ENCODE results near the gene CD300A.

CD300A gene

DNA sequence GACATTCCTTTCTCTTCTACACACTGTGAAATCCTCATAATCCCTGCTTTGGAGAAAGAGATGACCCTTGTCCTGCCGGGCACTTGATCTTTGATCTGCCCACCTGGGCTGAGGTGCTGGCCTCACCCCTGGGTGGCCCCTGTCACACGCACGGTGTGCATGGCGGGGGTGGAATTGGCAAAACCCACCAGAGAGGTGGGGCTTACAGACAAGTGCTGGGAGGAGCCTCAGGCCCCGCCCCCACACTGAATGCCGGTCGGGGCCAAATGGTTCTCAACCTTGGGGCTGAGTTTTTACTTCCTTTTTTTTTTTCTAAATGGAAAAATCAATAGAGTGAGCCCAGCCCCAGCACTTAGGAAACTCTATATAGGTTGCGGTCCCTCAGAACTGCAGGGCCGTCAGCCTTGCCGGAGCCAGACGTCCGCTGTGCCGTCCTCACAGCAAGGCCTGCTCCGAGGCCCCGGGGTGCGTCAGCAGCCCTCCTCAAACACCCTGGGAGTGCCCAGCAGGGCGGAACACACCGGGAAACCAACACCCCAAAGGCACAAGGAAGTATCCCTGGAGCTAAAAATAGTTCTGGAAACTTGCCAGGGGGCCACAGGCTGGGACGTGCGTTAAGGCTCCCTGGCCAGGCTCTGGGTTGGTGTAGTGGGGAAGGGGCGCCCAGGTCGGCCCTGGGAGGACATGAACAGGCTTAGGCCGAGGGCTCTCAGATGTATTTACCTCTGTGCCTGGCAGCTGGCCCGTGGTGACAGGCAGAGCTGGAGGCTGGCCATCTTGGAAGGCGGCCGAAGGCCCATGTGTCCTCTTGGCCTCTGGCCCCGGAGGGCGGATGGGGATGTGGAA lies 23.5 kb upstream of the CD300A start:
- no peak for FAIRE-seq
- TF ChIP-seq TAF1 (IDR thresholded peaks at IDR 0.05; ENCODE audit: borderline replicate concordance, low read depth, low read length): no peak
- no peak for TF ChIP-seq POLR2AphosphoS5 (IDR thresholded peaks at IDR 0.05; ENCODE audit: low read depth, low read length)
- TF ChIP-seq POLR2A (IDR thresholded peaks at IDR 0.05; ENCODE audit: low read depth, low read length): no peak
- DNase-seq (ENCODE audit: insufficient read length): no peak

DNA sequence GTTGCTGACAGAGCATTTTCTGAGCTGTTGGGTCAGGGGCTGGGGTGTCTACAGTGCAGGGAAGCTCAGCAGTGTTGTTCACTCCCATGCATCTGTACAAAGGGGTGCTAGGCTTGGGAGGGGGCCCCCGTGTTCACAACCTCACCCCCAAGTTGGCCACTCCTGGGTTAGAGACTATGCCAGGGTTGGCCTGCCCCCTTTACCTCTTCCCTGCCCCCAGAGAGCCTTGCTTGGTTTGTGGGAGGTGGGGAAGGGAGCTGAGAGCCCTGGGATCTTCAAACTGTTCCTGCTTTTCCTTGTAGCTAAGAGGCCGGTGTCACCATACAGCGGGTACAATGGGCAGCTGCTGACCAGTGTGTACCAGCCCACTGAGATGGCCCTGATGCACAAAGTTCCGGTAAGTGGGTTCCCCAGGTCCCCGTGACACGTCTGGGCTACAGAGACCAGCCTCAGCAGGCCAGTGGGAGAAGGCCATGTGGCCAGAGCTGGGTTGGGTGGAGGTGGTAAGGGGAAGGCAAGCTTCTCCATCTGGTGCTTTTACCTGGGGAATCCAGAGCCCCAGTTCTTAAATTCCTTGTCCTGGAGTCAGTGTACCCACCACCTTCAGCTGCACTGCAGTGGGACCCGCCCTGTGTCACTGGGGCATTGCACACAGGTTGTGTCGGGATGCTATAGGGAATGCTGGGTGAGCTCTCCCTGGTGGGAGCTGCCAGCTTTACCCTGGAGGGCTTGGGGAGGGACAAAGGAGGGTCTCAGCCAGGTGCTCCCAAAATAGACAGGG lies 22.7 kb upstream of the CD300A start:
- DNase-seq (ENCODE audit: insufficient read length) (no peak), FAIRE-seq (no peak)
- TF ChIP-seq POLR2AphosphoS5 (IDR thresholded peaks at IDR 0.05; ENCODE audit: low read depth, low read length) (no peak), POLR2A (IDR thresholded peaks at IDR 0.05; ENCODE audit: low read depth, low read length) (no peak), TAF1 (IDR thresholded peaks at IDR 0.05; ENCODE audit: borderline replicate concordance, low read depth, low read length) (no peak)

DNA sequence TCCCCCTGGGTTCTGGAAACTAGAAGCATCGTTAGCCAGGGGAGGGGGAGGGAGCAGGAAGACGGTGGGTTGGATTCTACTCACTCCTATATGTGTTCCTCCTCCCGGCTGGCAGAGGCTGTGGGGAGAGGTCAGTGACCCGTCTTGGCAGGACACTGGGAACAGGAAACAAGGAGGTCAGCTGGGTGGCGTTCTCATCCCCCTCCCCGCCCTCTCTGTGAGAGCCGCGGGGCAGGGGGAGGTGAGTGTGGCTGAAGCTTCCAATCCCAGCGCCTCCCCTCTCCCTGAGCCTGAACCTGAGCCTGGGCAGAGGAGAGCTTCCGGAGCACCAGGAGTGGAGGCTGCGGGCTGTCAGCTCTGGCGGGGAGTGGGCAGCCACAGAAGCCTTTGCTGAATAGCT lies 22.0 kb upstream of the CD300A start:
- FAIRE-seq (no peak), DNase-seq (ENCODE audit: insufficient read length) (no peak)
- TF ChIP-seq POLR2A (IDR thresholded peaks at IDR 0.05; ENCODE audit: low read depth, low read length) (no peak), POLR2AphosphoS5 (IDR thresholded peaks at IDR 0.05; ENCODE audit: low read depth, low read length) (no peak), TAF1 (IDR thresholded peaks at IDR 0.05; ENCODE audit: borderline replicate concordance, low read depth, low read length) (no peak)

DNA sequence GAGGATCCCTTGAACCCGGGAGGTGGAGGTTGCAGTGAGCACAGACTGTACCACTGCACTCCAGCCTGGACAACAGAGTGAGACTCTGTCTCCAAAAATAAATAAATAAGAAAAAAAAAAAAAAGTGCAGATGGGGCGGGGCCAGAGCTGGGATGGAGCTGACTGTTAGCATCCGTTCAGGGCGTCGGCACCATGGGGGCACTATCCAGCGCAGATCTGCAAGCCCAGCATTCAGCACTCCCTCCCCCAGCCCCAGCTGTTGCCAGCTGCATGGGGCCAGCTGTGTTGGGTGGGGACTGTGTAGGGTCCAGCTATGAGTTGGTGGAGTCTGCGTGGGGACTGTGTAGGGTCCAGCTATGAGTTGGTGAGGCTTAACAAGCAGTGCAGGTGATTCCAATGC lies 21.3 kb upstream of the CD300A start:
- DNase-seq (ENCODE audit: insufficient read length) (no peak), FAIRE-seq (no peak)
- no peak for TF ChIP-seq POLR2A (IDR thresholded peaks at IDR 0.05; ENCODE audit: low read depth, low read length)
- TF ChIP-seq TAF1 (IDR thresholded peaks at IDR 0.05; ENCODE audit: borderline replicate concordance, low read depth, low read length): no peak
- no peak for TF ChIP-seq POLR2AphosphoS5 (IDR thresholded peaks at IDR 0.05; ENCODE audit: low read depth, low read length)

DNA sequence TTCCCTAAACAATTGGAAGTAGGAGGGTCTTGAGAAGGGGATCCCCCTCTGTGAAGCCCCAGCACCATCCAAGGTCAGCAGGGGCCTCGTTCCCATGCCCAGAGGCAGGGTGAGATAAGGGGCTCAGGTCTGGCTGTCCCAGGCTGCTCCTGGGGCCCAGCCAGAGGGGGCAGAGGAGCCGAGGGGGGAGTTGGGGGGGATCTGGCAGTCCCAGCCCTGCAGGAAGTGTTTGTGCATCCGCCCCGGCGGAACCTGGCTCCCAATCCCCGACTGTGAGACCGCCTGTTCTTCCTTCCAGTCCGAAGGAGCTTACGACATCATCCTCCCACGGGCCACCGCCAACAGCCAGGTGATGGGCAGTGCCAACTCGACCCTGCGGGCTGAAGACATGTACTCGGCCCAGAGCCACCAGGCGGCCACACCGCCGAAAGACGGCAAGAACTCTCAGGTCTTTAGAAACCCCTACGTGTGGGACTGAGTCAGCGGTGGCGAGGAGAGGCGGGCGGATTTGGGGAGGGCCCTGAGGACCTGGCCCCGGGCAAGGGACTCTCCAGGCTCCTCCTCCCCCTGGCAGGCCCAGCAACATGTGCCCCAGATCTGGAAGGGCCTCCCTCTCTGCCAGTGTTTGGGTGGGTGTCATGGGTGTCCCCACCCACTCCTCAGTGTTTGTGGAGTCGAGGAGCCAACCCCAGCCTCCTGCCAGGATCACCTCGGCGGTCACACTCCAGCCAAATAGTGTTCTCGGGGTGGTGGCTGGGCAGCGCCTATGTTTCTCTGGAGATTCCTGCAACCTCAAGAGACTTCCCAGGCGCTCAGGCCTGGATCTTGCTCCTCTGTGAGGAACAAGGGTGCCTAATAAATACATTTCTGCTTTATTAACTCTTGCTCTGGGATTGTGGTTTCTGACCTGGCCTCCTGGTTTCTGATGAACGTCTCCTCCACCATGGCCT lies 19.6 kb upstream of the CD300A start:
- DNase-seq (ENCODE audit: insufficient read length) (no peak), FAIRE-seq (peak; percentile 61)
- TF ChIP-seq POLR2A (IDR thresholded peaks at IDR 0.05; ENCODE audit: low read depth, low read length) (no peak), TAF1 (IDR thresholded peaks at IDR 0.05; ENCODE audit: borderline replicate concordance, low read depth, low read length) (no peak)

DNA sequence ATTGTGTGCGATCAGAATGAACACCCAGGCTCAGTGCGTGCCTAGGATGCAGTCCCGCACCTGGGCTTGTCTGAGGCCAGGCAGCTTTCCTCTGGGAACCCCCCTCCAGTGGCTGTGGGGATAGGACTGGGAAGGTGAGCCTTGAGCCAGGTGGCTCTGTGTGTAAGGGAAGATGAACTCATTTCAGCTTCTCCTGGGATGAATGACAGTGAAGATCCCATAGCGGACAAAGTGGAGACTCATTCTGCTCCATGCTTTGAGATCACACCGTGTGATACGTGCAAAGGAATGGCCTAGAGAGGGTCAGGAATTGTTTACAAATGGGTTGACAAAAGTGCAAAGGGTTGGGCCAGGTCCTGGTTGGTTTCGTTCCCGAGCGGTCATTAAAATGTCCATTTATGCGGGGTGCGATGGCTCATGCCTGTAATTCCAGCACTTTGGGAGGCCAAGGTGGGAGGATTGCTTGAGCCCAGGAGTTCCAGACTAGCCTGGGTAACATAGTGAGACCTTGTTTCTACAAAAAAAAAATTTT lies 18.7 kb upstream of the CD300A start:
- FAIRE-seq: no peak
- no peak for DNase-seq (ENCODE audit: insufficient read length)
- TF ChIP-seq POLR2AphosphoS5 (IDR thresholded peaks at IDR 0.05; ENCODE audit: low read depth, low read length) (no peak), TAF1 (IDR thresholded peaks at IDR 0.05; ENCODE audit: borderline replicate concordance, low read depth, low read length) (no peak), POLR2A (IDR thresholded peaks at IDR 0.05; ENCODE audit: low read depth, low read length) (no peak)

DNA sequence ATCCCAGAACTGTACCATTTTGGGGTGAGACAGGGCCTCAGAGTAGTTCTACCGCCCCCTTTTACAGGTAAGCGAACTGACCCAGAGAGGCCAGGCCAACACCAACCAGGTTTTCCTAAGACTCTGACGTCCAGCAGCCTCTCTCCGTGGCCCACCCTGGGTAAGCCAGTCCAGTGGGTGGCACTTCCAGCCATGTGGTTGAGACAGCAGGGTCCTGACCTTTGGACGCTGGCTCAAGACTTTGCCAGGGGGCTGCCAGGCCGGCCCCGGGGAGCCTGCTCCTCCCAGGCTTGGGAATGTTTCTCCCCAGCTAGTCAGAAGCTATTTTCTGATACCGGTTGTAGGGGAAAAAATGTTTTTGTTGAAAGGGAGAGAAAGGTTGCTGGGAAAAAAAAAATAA lies 17.7 kb upstream of the CD300A start:
- TF ChIP-seq POLR2A (IDR thresholded peaks at IDR 0.05; ENCODE audit: low read depth, low read length) (no peak), POLR2AphosphoS5 (IDR thresholded peaks at IDR 0.05; ENCODE audit: low read depth, low read length) (no peak), TAF1 (IDR thresholded peaks at IDR 0.05; ENCODE audit: borderline replicate concordance, low read depth, low read length) (no peak)
- no peak for FAIRE-seq
- DNase-seq (ENCODE audit: insufficient read length): no peak

DNA sequence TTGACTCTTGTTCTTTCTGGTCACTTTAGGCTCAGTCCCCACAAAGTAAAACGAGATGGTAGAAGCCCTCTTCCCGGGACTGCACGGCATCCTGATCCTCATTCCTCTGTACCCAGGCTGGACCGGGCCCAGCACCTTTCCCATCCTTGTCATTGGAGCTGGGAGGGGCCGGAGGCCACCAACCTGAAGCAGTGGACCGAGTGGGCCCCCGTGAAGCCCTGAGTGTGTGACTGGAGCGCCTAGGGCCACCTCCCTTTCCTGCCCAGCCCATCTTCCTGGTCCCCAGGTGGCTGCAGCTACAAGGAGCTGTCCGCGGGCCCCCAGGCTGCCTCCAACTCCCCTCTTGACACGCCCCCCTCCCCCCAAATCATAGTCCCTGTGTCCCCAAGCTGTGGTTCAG lies 17.1 kb upstream of the CD300A start:
- DNase-seq (ENCODE audit: insufficient read length) (no peak), FAIRE-seq (no peak)
- no peak for TF ChIP-seq POLR2A (IDR thresholded peaks at IDR 0.05; ENCODE audit: low read depth, low read length)

DNA sequence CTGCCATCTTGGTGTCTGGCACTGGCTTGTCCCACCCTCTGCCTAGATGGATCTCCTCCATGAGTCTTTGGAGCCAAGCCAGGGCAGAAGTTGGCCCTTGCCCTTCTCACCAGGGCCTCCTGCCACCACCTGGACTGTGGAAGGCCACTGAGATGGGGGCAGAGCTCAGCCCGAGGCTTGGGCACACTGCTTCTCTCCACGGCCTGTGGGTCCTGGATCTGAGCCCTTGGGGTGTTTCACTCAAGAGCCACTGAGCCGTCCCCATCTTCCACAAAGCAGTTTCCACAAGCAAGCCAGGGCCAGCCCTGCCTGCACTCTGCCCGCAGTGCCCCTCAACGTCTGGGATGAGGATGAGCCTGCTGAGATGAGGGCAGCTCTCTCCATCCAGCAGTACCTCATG lies 16.7 kb upstream of the CD300A start:
- TF ChIP-seq TAF1 (IDR thresholded peaks at IDR 0.05; ENCODE audit: borderline replicate concordance, low read depth, low read length) (no peak), POLR2AphosphoS5 (IDR thresholded peaks at IDR 0.05; ENCODE audit: low read depth, low read length) (no peak), POLR2A (IDR thresholded peaks at IDR 0.05; ENCODE audit: low read depth, low read length) (no peak)
- FAIRE-seq (no peak), DNase-seq (ENCODE audit: insufficient read length) (no peak)

DNA sequence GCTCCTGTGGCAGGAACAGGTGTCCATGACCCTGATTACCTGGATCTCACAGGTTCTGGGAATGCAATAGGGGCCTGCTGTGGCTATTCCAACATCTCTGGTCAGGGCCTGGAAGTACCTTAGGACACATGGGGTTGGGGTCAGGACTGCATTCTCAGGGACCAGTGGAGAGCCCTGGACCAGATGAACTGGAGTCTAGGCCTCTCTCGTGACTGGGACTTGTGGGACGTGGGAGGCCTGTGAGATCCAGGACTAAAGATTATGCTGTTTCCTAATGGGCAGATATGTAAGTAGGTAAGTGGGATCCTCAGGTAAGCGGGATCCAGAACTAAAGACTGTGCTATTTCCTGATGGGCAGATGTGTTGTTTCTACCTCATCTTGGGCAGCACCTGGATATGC lies 16.2 kb upstream of the CD300A start:
- DNase-seq (ENCODE audit: insufficient read length): no peak
- TF ChIP-seq POLR2AphosphoS5 (IDR thresholded peaks at IDR 0.05; ENCODE audit: low read depth, low read length): no peak
- no peak for TF ChIP-seq TAF1 (IDR thresholded peaks at IDR 0.05; ENCODE audit: borderline replicate concordance, low read depth, low read length)
- no peak for FAIRE-seq

DNA sequence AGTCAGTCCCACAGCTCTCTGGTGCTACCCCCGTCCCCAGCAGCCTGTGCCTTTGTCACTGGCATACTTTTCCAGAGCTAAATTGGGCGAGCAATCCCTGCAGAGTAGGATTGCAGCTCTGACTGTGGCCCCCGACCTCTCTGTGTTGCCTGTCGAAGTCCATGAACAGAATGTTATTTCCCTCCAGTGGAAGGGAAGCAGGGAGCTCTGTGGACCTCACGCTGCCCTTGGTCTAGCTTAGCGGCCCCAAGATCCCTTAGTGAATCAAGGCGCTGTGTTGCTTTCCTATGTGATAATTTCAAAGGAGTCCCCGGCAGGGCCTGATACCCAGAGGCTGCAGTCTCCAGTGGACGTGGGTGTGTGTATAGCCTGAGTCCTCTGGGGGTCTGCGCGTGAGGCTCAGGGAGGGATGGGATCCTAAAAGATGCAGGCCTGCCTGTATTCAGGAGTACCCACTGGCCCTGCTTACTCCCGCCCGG lies 15.5 kb upstream of the CD300A start:
- FAIRE-seq (no peak), DNase-seq (ENCODE audit: insufficient read length) (no peak)
- TF ChIP-seq POLR2A (IDR thresholded peaks at IDR 0.05; ENCODE audit: low read depth, low read length) (no peak), POLR2AphosphoS5 (IDR thresholded peaks at IDR 0.05; ENCODE audit: low read depth, low read length) (no peak), TAF1 (IDR thresholded peaks at IDR 0.05; ENCODE audit: borderline replicate concordance, low read depth, low read length) (no peak)
